SW480 (cell line): ENCODE results near the gene OLFML1.

Source experiments
- DNase-seq: peaks from one replicate; pipeline ENCODE4 v3.0.0-alpha.2; 2016; ENCODE audit warnings: low spot score

OLFML1 gene

GRCh38 chr11:7480113-7480512, 5.2 kb upstream of the OLFML1 start:
- no peak for DNase-seq

- no peak for DNase-seq
Observed at GRCh38 chr11:7484131-7484530, 1.2 kb upstream of the OLFML1 start.

- no peak for DNase-seq
Observed at GRCh38 chr11:7484645-7485044, 661 bp upstream of the OLFML1 start.

GRCh38 chr11:7486098-7486780, 933 bp downstream of the OLFML1 start:
- no peak for DNase-seq

- DNase-seq, result no peak
Observed at GRCh38 chr11:7486781-7487140, 1.5 kb downstream of the OLFML1 start.

- no peak for DNase-seq
Observed at GRCh38 chr11:7487360-7487759, 2.1 kb downstream of the OLFML1 start.

GRCh38 chr11:7488681-7489080, 3.4 kb downstream of the OLFML1 start:
- no peak for DNase-seq

- no peak for DNase-seq
Observed at GRCh38 chr11:7489376-7489775, 4.1 kb downstream of the OLFML1 start.

GRCh38 chr11:7490054-7490453, 4.7 kb downstream of the OLFML1 start:
- peak; percentile 14 for DNase-seq

GRCh38 chr11:7490535-7490934, 5.2 kb downstream of the OLFML1 start:
- no peak for DNase-seq

- DNase-seq, result no peak
Observed at GRCh38 chr11:7492253-7492652, 6.9 kb downstream of the OLFML1 start.

- DNase-seq, result no peak
Observed at GRCh38 chr11:7493670-7494069, 8.4 kb downstream of the OLFML1 start.

- DNase-seq, result no peak
Observed at GRCh38 chr11:7494086-7494745, 8.9 kb downstream of the OLFML1 start.

- DNase-seq, result no peak
Observed at GRCh38 chr11:7495882-7496551, 10.7 kb downstream of the OLFML1 start.

- DNase-seq, result no peak
Observed at GRCh38 chr11:7498193-7498592, 12.9 kb downstream of the OLFML1 start.

GRCh38 chr11:7499081-7499480, 13.8 kb downstream of the OLFML1 start:
- no peak for DNase-seq

GRCh38 chr11:7500251-7500650, 14.9 kb downstream of the OLFML1 start:
- DNase-seq, result no peak

GRCh38 chr11:7501251-7501650, 15.9 kb downstream of the OLFML1 start:
- DNase-seq, result no peak

GRCh38 chr11:7501894-7502293, 16.6 kb downstream of the OLFML1 start:
- DNase-seq, result no peak

GRCh38 chr11:7506243-7506642, 20.9 kb downstream of the OLFML1 start:
- DNase-seq, result no peak

GRCh38 chr11:7508087-7508486, 22.8 kb downstream of the OLFML1 start:
- no peak for DNase-seq

- DNase-seq, result no peak
Observed at GRCh38 chr11:7509966-7510365, 24.7 kb downstream of the OLFML1 start.

- DNase-seq, result no peak
Observed at GRCh38 chr11:7511401-7511800, 26.1 kb downstream of the OLFML1 start.
